Testis (tissue), 3 donors: ENCODE measurements around the gene CLN5. TPM values are rescaled to one million over a fixed set of nuclear protein-coding genes. Genes with fewer than 3 reads are reported as not detected.

Experiments
- DNase-seq: peaks from one replicate; pipeline ENCODE4 v3.0.0-alpha.2; 2019
- H3K27ac ChIP-seq, 2 donors: fragments of 200-600 bp; sonication (generic); one replicate each; pipeline ENCODE4 v1.5.1; 2019
- H3K27me3 ChIP-seq: fragments of 200-600 bp; sonication (generic); one replicate; pipeline ENCODE4 v1.5.1; 2019
- H3K36me3 ChIP-seq: fragments of 200-600 bp; sonication (generic); one replicate; pipeline ENCODE4 v1.5.1; 2017; ENCODE audit warnings: low read depth; ENCODE audit errors: missing control alignments
- H3K4me1 ChIP-seq: fragments of 200-600 bp; sonication (generic); one replicate; pipeline ENCODE4 v1.5.1; 2019
- H3K4me3 ChIP-seq, 2 donors: fragments of 200-600 bp; sonication (generic); one replicate each; pipeline ENCODE4 v1.5.1; 2017 to 2019
- H3K9me3 ChIP-seq: fragments of 200-600 bp; sonication (generic); one replicate; pipeline ENCODE4 v1.5.1; 2017
- POLR2A ChIP-seq: fragments of 450-650 bp; IDR thresholded peaks from one replicate; pipeline ENCODE4 v1.6.1; 2017; ENCODE audit warnings: antibody characterized with exemption, mild to moderate bottlenecking, moderate library complexity
- WGBS, 2 donors: methylation state at CpG; one replicate each; pipeline ENCODE4 v1.1.5; 2018; 5-methylcytosine and 5-hydroxymethylcytosine counted together
- intact Hi-C: fragments of 100-400 bp; cut with DNase I; formaldehyde crosslinking; loops from one replicate; pipeline ENCODE4 v1.15.1; 2023; ENCODE audit warnings: low total_unique reads
- polyA plus RNA-seq: library from polyadenylated mRNA; stranded (reverse); fragments of 350-450 nt; fragmentation: Illumina TruSeq; extraction: RNeasy Lipid Tissue Mini Kit (QIAGEN cat#74804); gene quantifications from one replicate; pipeline ENCODE4 v1.2.3, GENCODE V29; 2014; ENCODE audit warnings: low read depth, low replicate concordance; ENCODE audit not compliant: insufficient read depth
- total RNA-seq, 2 donors: library from RNA; depleted of rRNA; stranded (reverse); fragments of >200 nt; gene quantifications; one replicate each; pipeline ENCODE4 v1.2.3, GENCODE V29; 2016
- TF ChIP-seq, protein P1 (sequence below), 3 experiments: fragments of 450-650 bp in 2 of 3; fragments of 200-600 bp in 1 of 3; sonication (generic) in 1 of 3; IDR thresholded peaks; one replicate each; pipeline ENCODE4 v1.5.1; 2016 to 2019; ENCODE audit warnings: antibody characterized with exemption in 3 of 3, mild to moderate bottlenecking in 2 of 3, moderate library complexity in 1 of 3

The CLN5 gene
- total and polyA plus RNA-seq, 3 donors from 2014 or later = 28.1 to 39.2 (median 30.5) TPM

GRCh38 chr13:76948149-76948548 lies 43.7 kb upstream of the CLN5 start, which contains the start of gene ACOD1:
Gene ACOD1, plus strand, starts transcription at chr13:76948511. Its CDS starts 48 bp downstream, at chr13:76948559.
- Histone ChIP-seq H3K27me3 (no peaks in the 10 kb centered on the region), H3K4me3 (no peak within 1 kb of the TSS), H3K4me1 (no peaks in the 10 kb centered on the region), H3K36me3 (no peaks in the 10 kb centered on the region), H3K27ac (no peak within 1 kb of the TSS), H3K9me3 (no peaks in the 10 kb centered on the region)
- no peak for TF ChIP-seq POLR2A
- TF ChIP-seq, protein P1, sequence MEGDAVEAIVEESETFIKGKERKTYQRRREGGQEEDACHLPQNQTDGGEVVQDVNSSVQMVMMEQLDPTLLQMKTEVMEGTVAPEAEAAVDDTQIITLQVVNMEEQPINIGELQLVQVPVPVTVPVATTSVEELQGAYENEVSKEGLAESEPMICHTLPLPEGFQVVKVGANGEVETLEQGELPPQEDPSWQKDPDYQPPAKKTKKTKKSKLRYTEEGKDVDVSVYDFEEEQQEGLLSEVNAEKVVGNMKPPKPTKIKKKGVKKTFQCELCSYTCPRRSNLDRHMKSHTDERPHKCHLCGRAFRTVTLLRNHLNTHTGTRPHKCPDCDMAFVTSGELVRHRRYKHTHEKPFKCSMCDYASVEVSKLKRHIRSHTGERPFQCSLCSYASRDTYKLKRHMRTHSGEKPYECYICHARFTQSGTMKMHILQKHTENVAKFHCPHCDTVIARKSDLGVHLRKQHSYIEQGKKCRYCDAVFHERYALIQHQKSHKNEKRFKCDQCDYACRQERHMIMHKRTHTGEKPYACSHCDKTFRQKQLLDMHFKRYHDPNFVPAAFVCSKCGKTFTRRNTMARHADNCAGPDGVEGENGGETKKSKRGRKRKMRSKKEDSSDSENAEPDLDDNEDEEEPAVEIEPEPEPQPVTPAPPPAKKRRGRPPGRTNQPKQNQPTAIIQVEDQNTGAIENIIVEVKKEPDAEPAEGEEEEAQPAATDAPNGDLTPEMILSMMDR (IDR thresholded peaks at IDR 0.05) = no peak
- no peak for DNase-seq
- 82 to 85% methylated on average over 2 of the region's 2 CpGs for WGBS, 2 donors
- intact Hi-C loops = no loop called here

GRCh38 chr13:76950101-76950500 lies 41.8 kb upstream of the CLN5 start:
- no peak overlapping the region for H3K27ac ChIP-seq
- 74 to 83% methylated on average over 2 of the region's 2 CpGs for WGBS, 2 donors
- no peaks in the 10 kb centered on the region for H3K27me3 ChIP-seq
- H3K4me3 ChIP-seq = no peak overlapping the region
- DNase-seq = no peak
- intact Hi-C loops = no loop called here
- H3K9me3 ChIP-seq = no peaks in the 10 kb centered on the region
- no peaks in the 10 kb centered on the region for H3K36me3 ChIP-seq
- no peaks in the 10 kb centered on the region for H3K4me1 ChIP-seq
- TF ChIP-seq, protein P1 (IDR thresholded peaks at IDR 0.05) = no peak
- no peak for TF ChIP-seq POLR2A

GRCh38 chr13:76953968-76954367 lies 37.9 kb upstream of the CLN5 start:
- 71 to 81% methylated on average over 3 of the region's 3 CpGs for WGBS, 2 donors
- intact Hi-C loops = no loop called here
- Histone ChIP-seq H3K36me3 (no peaks in the 10 kb centered on the region), H3K9me3 (no peaks in the 10 kb centered on the region), H3K27me3 (no peaks in the 10 kb centered on the region), H3K27ac (no peak overlapping the region), H3K4me3 (no peak overlapping the region), H3K4me1 (no peaks in the 10 kb centered on the region)
- no peak for TF ChIP-seq POLR2A
- TF ChIP-seq, protein P1 (IDR thresholded peaks at IDR 0.05) = no peak
- DNase-seq = no peak

GRCh38 chr13:76954538-76954937 lies 37.3 kb upstream of the CLN5 start:
- TF ChIP-seq POLR2A = no peak
- DNase-seq = no peak
- H3K4me1 ChIP-seq = no peaks in the 10 kb centered on the region
- H3K4me3 ChIP-seq = no peak overlapping the region
- no peaks in the 10 kb centered on the region for H3K27me3 ChIP-seq
- no peak overlapping the region for H3K27ac ChIP-seq
- WGBS, 2 donors = 94 to 98% methylated on average over 5 to 6 of the region's 6 CpGs
- no peaks in the 10 kb centered on the region for H3K36me3 ChIP-seq
- no peaks in the 10 kb centered on the region for H3K9me3 ChIP-seq
- intact Hi-C loops = no loop called here

DNA sequence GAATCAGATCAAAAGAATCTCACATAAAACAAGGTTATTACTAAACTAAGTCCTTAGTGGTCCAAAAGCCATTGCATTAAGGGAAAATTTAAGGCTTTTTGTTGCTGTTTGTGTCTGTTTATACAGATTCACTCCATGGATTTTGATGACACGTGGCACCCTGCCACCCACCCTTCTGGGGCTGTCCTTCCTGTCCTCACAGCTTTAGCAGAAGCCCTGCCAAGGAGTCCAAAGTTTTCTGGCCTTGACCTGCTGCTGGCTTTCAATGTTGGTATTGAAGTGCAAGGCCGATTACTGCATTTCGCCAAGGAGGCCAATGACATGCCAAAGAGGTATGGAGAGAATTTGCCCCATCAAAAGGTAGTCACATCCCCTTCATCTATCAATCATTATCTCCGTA lies 36.7 kb upstream of the CLN5 start:
- Histone ChIP-seq H3K4me1 (no peaks in the 10 kb centered on the region), H3K9me3 (no peaks in the 10 kb centered on the region), H3K36me3 (no peaks in the 10 kb centered on the region), H3K27me3 (no peaks in the 10 kb centered on the region), H3K4me3 (no peak overlapping the region), H3K27ac (no peak overlapping the region)
- no peak for TF ChIP-seq POLR2A
- TF ChIP-seq, protein P1 (IDR thresholded peaks at IDR 0.05) = no peak
- WGBS, 2 donors = 49 to 61% methylated on average over 4 of the region's 4 CpGs
- intact Hi-C loops = no loop called here
- no peak for DNase-seq
